SK-MEL-5 (cell line): ENCODE results near the gene SIGLEC15. TPM values are rescaled to one million over a fixed set of nuclear protein-coding genes. Genes with fewer than 3 reads are reported as not detected.
"Not testable (repeated sequence)": the region's sequence is repeated elsewhere in the genome, so short reads cannot be mapped to it uniquely, and the experiment has no call there.

ENCODE experiments used
- DNase-seq: peaks from one replicate; pipeline ENCODE4 v3.0.0-alpha.2; 2016; ENCODE audit warnings: low read depth, low spot score
- in situ Hi-C: cut with HindIII; loops from 2 replicates; pipeline ENCODE4 v1.10.0; 2016; ENCODE audit warnings: low sequenced_read_pairs, high pct_unique_total_duplicates, low pct_unique_long_range_greater_than_20kb
- total RNA-seq: library from RNA; depleted of rRNA; stranded (reverse); fragments of >200 nt; shearing (Covaris generic); gene quantifications from 2 replicates; pipeline ENCODE4 v1.2.3, GENCODE V29; 2014

The SIGLEC15 gene
- total RNA-seq, 1 experiment from 2014 or later = not detected

DNA sequence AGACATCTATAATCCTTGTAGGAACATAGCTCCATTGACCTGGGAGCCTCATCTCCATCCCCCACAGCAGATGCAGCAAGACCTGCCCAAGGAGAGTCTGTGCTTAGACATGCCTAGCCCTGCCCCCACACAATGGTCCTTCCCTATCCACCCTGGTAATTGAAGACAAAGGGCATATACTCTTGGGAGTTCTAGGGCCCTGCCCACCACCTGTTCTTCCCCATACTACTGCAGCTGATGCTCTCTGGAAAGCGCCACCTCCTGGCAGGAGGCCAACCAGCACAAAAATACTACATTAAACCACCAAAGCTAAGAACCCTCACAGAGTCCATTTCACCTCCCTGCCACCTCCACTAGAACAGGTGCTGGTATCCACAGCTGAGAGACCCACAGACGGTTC lies 18.3 kb upstream of the SIGLEC15 start:
- DNase-seq = peak; percentile 37
- in situ Hi-C loops = not testable (repeated sequence)

DNA sequence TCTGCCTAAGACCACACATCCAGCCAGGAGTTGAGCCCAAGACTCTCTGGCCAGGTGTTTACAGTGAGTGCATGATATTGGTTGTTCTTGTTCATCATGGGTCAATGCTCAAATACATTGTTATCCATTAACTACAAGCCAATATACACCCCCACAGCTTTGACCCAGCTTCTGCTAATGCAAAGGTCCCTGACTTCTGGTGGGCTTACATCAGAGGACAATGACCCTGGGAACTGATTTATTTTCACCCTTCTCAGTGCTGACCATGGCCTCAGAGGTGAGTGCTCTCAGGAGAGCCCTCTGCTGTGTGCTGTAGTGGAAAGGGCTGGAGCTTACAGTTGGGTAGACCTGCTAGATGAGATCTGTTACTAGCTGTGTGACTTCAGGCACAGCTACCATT lies 10.7 kb upstream of the SIGLEC15 start:
- in situ Hi-C loops, DNase-seq: not testable (repeated sequence)

DNA sequence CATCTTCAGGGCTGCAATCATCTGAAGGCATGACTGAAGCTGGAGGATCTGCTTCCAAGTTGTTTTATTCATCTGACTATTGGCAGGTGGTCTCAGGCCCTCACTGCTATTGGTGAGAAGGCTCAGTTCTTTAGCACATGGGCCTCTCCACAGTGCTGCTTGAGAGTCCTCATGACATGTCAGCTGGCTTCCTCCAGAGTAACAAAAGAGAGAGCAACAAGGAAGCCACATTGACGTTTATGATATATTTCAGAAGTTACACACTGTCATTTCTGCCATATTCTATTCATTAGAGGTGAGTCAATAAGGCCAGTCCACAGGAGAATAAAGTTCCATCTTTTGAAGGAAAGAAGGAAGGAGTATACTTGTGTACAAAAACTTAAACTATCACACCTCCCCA lies 7.9 kb upstream of the SIGLEC15 start:
- DNase-seq = no peak
- in situ Hi-C loops = no loop called here

DNA sequence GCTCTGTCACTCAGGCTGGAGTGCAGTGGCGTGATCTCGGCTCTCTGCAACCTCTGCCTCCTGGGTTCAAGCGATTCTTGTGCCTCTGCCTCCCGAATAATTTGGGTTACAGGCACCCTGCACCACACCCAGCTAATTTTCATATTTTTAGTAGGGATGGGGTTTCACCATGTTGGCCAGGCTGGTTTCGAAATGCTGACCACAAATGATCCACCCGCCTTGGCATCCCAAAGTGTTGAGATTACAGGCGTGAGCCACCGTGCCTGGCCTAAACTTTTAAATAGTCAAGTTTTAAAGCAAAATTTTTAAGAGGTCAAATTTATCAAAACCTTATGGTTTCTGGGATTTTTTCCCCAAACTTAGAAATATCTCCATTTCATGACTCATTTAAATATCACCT lies 6.7 kb upstream of the SIGLEC15 start:
- in situ Hi-C loops, DNase-seq: not testable (repeated sequence)

DNA sequence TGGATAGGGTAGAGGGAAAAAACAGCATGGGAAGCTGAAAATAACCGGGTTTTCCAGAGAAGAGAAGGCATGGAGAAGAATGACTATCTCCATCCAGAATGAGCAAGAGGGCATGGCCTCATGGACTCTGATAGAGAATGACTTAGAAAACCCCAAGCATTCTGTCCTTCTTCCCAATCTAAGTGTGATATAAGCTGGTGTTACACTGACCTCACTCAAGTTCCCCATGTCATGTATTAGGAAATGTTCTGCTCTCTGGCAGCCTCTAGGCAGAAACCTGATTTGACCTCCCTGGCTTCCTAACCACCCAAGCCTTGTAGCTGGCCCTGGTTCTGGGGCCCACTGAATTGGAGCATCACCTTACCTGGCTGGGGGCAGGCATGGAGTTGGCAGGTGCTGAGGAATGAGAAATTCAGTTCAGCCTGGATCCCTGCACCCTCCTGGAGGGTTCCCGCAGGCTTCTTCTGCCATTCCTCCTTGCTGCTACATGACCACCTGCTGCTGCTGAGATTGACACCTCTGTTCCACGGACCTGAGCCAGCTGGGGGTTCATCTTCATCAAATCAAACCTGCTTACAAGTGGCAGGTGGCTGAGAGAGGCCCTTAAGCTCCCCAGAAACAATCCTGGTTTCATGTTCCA lies 5.2 kb upstream of the SIGLEC15 start:
- no peak for DNase-seq
- in situ Hi-C loops = no loop called here

DNA sequence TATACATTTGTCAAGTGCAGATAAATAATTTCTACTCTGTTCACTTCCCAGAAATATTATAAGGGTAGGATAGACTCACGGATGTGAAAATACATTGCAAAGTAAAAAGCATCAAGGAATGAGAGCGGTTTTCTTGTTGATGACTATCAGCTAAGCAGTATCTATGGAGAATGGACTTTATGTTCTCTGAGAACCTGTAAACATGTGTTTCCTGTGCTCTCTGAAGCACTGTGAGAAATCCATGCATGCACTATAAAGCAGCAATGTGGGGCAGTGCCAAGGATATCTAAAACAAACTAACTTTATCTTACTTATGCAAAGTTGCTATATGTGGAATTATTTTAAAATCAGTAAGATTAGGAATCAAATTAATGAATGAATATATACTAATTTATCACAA lies 4.4 kb upstream of the SIGLEC15 start:
- DNase-seq = no peak
- in situ Hi-C loops = no loop called here

DNA sequence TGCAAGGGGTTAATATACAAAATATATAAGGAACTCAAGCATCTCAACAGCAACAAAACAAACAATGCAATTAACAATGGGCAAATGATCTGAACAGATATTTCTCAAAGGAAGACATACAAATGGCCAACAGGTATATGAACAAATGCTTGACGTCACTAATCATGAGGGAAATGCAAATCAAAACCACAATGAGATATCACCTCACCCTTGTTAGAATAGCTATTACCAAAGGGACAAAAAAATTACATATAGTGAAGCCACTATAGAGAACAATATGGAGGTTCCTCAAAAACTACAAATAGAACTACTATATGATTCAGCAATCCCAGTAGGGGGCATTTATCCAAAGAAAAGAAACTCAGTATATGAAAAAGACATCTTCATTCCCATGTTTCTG lies 3.8 kb upstream of the SIGLEC15 start:
- DNase-seq = no peak
- in situ Hi-C loops = no loop called here

DNA sequence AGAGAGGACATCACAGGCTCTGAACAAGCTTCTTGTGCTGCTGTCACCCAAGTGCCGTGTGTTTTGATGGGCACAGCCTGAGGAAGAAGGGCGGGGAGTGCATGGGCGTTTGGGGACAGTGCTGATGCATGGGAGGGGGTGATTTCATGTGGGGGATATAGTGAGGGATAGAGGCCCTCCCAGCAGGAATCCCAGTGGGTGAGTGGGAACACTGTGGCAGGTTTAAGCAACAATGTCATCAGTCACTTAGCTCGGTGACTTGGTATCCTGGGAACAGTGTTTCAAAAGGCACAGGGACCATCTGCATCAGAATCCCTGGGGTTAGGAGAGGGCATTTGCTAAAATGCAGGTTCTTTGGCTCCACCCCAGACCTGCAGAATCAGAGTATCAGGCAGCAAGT lies 609 bp downstream of the SIGLEC15 start:
- in situ Hi-C loops = no loop called here
- no peak for DNase-seq

DNA sequence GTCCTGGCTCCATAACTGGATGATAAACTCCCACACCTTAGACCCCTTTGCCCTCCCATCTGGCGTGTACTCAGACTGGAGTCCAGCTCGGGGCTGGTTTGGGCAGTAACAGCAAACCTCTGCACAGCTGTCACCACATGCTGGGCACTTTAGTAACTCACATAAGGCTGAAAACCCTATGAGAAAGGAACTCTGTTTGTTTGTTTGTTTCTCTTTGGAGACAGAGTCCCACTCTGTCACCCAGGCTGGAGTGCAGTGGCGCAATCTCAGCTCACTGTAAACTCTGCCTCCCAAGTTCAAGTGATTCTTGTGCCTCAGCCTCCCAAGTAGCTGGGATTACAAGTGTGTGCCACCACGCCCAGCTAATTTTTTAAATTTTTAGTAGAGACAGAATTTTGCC lies 1.2 kb downstream of the SIGLEC15 start:
- in situ Hi-C loops, DNase-seq: not testable (repeated sequence)

DNA sequence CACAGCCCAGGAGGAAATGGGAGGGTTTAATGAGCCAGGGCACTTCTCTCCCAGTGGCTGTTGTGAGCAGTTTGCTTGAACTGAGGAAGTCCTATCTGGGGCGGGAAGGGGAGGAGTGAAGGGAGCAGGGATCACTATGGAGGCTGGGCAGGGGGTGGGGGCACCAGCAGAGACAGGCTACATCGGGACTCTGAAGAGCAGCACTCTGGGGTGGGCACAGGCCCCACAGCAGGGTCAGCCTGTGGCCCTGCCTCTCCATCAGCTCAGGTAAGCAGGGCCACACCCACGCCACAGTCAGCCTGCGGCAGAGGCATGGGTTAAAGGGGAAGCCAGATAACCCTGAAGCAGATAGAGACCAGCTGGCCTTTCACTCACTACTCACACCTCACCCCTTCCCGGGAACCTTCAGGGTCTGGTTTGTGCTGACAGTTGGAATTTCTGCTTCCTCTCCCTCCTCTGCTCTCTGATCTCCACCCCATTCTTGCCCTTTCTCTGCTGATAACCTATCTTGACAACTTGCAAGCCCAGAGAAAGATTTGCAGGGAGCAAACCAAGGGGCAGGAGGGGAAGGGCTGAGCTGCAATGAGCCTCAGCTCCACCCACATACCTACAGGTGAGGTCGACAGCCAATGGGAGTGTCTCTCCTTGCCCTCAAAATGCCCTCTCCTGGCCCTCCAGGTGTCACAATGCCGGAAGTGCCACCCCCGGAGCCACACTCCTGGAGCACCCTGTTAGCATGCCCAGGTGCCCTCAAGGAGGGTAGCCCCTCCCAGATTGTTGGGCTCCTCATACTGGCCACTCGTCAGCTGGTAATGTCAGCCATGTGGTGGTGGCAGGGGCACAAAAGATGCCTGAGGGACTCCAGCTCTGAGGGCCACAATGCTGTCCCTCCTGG lies 3.7 kb downstream of the SIGLEC15 start:
- no peak for DNase-seq
- in situ Hi-C loops = no loop called here

DNA sequence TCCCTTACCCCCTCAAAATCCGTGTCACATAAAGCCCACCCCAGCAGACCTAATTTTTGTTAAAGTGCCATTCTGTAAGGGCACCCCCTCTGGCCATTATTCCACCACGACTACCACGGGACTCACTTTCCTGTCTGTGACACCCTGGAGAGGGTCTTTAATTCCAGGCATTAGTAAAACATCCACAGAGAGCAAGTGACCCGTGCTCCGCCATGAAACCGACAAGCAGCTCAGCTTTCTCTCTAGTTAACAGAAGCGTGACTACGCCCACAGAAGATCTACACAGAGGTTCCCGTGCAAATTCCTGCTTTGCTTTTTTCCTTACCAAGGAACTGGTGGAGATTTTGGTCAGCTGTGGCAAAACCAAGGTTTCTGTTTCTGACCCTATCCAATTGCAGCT lies 4.4 kb downstream of the SIGLEC15 start:
- DNase-seq = no peak
- in situ Hi-C loops = no loop called here

DNA sequence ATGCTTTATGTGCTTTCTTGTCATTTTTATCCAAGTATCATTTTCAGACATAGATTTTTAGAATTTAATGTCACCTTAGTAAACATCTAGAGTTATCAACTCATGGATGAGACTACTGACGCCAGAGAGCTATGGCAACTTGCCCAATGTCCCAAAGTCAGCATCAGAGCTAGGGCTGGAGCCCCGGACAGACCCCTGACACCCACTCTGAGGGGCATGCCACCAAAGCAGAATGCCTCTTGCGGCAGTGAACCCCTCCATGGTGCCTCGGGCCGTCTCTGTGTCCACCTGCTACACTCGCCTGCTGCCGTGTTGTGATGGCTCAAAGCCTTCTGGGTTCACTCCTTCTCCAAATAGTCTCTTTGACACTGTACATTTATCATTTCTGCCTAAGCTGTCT lies 5.4 kb downstream of the SIGLEC15 start:
- in situ Hi-C loops = no loop called here
- DNase-seq = no peak

DNA sequence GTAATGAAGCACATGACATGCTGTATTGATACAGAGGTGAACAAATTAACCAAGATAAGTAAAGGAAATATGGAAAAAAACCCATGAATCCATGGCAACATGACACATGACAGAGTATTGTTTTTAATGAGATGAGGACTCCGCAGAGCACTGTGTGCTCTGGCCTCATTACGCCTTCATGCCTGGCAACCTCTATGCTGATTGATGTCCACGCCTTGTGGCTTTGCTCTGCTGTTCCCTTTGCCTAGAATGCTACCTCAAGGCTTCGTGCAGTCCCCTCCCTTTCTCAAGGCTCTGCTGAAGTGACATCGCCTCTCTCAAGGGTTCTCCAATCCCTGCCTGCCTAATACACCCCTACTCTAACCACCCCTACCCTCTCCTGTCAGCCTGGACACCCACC lies 8.4 kb downstream of the SIGLEC15 start:
- DNase-seq = no peak
- in situ Hi-C loops = no loop called here

DNA sequence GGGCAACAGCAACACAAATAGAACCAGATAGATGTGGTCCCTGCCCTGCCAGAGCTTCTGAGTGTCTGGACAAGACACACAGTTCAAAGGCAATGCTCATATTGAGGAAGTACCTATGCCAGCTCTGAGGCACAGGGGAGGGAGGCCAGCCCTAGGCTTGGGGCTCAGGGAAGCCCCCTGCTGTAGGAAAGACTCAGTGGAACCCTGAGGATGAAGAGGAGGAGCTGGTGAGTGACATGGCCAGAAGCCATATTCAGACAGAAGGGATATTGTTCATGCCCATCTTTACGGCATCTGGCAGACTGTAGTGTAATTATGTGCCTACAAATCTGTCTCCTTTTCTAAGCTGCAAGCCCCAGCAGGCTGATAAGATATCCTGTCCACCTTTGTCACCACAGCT lies 8.8 kb downstream of the SIGLEC15 start:
- in situ Hi-C loops = no loop called here
- peak; percentile 37 for DNase-seq

DNA sequence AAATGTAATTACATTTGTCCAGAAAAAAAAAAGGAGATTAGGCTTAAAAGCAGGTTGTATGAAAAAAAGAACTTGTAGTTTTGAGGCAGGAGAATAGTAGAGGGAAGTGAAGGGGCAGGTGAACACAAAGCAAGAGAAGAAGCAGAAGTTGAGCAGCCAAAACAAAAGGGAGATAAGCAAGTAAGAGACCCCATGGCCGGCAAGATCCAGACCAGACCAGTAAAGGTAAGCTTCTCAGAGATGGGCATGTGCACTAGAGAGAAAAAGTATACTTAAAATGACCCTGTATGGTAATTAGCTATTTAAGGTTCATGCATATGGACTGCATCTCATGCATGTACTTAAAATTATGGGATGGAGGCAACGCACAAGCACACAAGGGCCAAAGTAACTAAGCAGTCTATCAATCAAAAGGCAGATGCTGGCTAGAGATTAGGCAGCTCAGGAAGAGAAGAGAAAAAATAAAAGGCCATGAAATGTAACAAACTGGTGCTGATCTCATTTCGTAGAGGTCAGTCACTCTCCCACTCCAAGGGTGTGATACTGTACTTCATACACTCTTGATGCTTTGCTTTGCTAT lies 9.7 kb downstream of the SIGLEC15 start:
- no peak for DNase-seq
- in situ Hi-C loops = no loop called here

DNA sequence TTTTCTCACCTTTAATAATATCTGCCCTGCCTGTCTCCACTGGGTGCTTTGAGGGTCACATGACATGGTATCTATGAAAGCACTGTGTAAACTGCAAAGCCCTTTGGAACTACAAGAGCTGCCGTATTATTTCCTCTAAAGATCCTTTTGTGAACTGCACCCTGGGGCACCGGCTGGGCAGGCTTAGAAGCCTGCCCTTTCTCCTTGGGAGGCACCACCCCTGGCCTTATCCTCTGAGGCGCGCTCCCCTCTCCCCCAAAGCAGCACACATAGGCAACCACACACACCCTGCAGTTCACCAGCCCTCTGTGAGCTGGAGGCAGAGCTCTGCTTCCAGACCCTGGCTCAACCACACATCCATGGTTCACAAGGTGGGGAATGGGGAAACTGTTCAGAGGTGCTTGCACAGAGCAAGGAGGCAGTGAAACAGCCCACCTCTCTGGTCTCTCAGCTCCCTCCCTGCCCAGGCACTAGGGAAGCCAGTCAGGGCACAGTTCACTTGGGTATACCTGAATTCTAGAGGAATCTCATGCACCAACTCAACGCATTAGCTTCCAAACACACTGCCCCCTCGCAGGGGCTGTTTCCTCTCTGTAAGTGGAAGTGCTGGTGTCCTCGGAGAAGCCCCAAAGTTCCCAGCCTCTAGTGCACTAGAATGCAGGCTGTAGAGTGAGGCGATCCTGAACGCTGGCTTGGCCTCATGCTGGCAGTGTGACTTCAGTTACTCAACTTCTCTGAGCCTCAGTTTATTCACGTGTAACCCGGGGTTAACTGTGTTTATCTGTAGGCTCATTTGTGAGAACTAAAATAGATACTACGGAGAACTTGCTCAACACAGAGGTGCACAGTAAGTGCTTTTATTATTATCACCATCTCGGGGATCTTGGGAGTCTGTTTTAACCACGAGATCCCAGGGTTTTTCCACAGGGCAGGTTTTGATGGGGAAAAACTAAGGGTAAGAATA lies 11.0 kb downstream of the SIGLEC15 start:
- in situ Hi-C loops = no loop called here
- peak; percentile 67 for DNase-seq

DNA sequence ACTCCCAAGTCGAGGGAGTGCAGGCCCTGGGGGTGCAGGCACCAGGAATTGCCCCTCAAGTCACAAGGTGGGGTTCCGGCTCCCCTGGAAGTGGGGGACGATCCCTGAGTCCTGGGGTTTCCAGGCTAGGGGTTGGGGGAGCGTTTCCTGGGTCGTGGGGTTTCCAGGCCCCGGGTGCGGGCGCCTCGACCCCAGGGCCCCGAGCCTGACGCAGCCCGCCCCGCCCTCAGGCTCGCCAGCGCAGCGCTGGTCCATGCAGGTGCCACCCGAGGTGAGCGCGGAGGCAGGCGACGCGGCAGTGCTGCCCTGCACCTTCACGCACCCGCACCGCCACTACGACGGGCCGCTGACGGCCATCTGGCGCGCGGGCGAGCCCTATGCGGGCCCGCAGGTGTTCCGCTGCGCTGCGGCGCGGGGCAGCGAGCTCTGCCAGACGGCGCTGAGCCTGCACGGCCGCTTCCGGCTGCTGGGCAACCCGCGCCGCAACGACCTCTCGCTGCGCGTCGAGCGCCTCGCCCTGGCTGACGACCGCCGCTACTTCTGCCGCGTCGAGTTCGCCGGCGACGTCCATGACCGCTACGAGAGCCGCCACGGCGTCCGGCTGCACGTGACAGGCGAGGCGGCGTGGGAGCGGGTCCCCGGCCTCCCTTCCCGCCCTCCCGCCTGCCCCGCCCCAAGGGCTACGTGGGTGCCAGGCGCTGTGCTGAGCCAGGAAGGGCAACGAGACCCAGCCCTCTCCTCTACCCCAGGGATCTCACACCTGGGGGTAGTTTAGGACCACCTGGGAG lies 12.0 kb downstream of the SIGLEC15 start:
- in situ Hi-C loops = no loop called here
- DNase-seq = no peak
